HepG2 (cell line): Measurements from ENCODE around the gene TUBA4B. TPM values are rescaled to one million over a fixed set of nuclear protein-coding genes. Genes with fewer than 3 reads are reported as not detected.

ENCODE experiments used
- BRCA1 ChIP-seq: sonication (generic); formaldehyde crosslinking; IDR thresholded peaks from 2 replicates; pipeline ENCODE4 v1.4.0; 2020; ENCODE audit warnings: missing genetic modification reagents
- BRD4 ChIP-seq: sonication (generic); formaldehyde crosslinking; IDR thresholded peaks from 2 replicates; pipeline ENCODE4 v1.4.0; 2020; ENCODE audit warnings: missing genetic modification reagents
- CSRNP1 ChIP-seq: sonication (generic); formaldehyde crosslinking; IDR thresholded peaks from 2 replicates; pipeline ENCODE4 v1.8.1; 2023; ENCODE audit warnings: mild to moderate bottlenecking, missing genetic modification reagents
- E2F2 ChIP-seq: sonication (generic); formaldehyde crosslinking; IDR thresholded peaks from 2 replicates; pipeline ENCODE4 v1.4.0; 2020; ENCODE audit warnings: missing genetic modification reagents, borderline replicate concordance
- GATAD1 ChIP-seq: IDR thresholded peaks from 2 replicates; pipeline ENCODE4 v1.6.1; 2016; ENCODE audit warnings: missing genetic modification reagents, missing compliant biosample characterization
- HOXD1 ChIP-seq: sonication (generic); formaldehyde crosslinking; IDR thresholded peaks from 2 replicates; pipeline ENCODE4 v1.5.0; 2020; ENCODE audit warnings: missing genetic modification reagents
- KLF11 ChIP-seq: IDR thresholded peaks from 2 replicates; pipeline ENCODE4 v1.6.1; 2016; ENCODE audit warnings: missing compliant biosample characterization
- NR2C2 ChIP-seq: sonication (generic); formaldehyde crosslinking; IDR thresholded peaks from 2 replicates; pipeline ENCODE4 v1.4.0; 2020; ENCODE audit warnings: missing genetic modification reagents, mild to moderate bottlenecking, moderate library complexity, borderline replicate concordance
- PAF1 ChIP-seq: IDR thresholded peaks from 2 replicates; pipeline ENCODE4 v1.6.1; 2016; ENCODE audit warnings: missing genetic modification reagents, missing compliant biosample characterization
- RCOR2 ChIP-seq: IDR thresholded peaks from 2 replicates; pipeline ENCODE4 v1.6.1; 2016; ENCODE audit warnings: missing biosample characterization, missing genetic modification reagents
- TOE1 ChIP-seq: sonication (generic); formaldehyde crosslinking; IDR thresholded peaks from 2 replicates; pipeline ENCODE4 v1.4.0; 2020; ENCODE audit warnings: mild to moderate bottlenecking, missing genetic modification reagents
- ZNF225 ChIP-seq: sonication (generic); formaldehyde crosslinking; IDR thresholded peaks from 2 replicates; pipeline ENCODE4 v1.4.0; 2020; ENCODE audit warnings: mild to moderate bottlenecking, missing genetic modification reagents
- ZNF597 ChIP-seq: sonication (generic); formaldehyde crosslinking; IDR thresholded peaks from 2 replicates; pipeline ENCODE4 v1.5.0; 2020; ENCODE audit warnings: missing genetic modification reagents
- ZNF710 ChIP-seq: sonication (generic); formaldehyde crosslinking; IDR thresholded peaks from 2 replicates; pipeline ENCODE4 v1.5.0; 2020; ENCODE audit warnings: mild to moderate bottlenecking, missing genetic modification reagents, borderline replicate concordance
- ZSCAN31 ChIP-seq: sonication (generic); formaldehyde crosslinking; IDR thresholded peaks from 2 replicates; pipeline ENCODE4 v1.5.0; 2020; ENCODE audit warnings: low read depth, mild to moderate bottlenecking, missing genetic modification reagents
- polyA plus RNA-seq, 8 experiments: library from polyadenylated mRNA; depleted of rRNA in 3 of 8; stranded (reverse) in 7 of 8; unstranded in 1 of 8; fragments of >200 nt; fragmentation: Illumina TruSeq in 4 of 8; extraction: Trizol in 4 of 8; gene quantifications; 2 replicates each; pipeline versions ENCODE4 v1.2.1 to v1.2.3, GENCODE V29; 2011 to 2016; ENCODE audit warnings: low read depth in 4 of 8, missing spikeins in 1 of 8, mixed read lengths in 1 of 8; ENCODE audit not compliant: insufficient read depth in 1 of 8
- total RNA-seq, 5 experiments: library from RNA; depleted of rRNA; stranded (reverse); fragments of >200 nt; fragmentation: Illumina TruSeq; extraction: Trizol; gene quantifications; 2 replicates each; pipeline ENCODE4 v1.2.3, GENCODE V29; 2016; ENCODE audit warnings: low read depth in 1 of 5
- TF ChIP-seq, protein P1 (sequence below): sonication (generic); formaldehyde crosslinking; IDR thresholded peaks from 2 replicates; pipeline ENCODE4 v1.5.0; 2020; ENCODE audit warnings: mild to moderate bottlenecking, missing genetic modification reagents, borderline replicate concordance
- TF ChIP-seq, protein P2 (sequence below): fragments of 450-650 bp; IDR thresholded peaks from 2 replicates; pipeline ENCODE4 v1.6.1; 2017

The TUBA4B gene
- total and polyA plus RNA-seq, 2 of the 13 experiments (the other 11 are each of a cell fraction or from before 2014, with no cell fraction given), result 0.18 to 0.22 TPM

DNA sequence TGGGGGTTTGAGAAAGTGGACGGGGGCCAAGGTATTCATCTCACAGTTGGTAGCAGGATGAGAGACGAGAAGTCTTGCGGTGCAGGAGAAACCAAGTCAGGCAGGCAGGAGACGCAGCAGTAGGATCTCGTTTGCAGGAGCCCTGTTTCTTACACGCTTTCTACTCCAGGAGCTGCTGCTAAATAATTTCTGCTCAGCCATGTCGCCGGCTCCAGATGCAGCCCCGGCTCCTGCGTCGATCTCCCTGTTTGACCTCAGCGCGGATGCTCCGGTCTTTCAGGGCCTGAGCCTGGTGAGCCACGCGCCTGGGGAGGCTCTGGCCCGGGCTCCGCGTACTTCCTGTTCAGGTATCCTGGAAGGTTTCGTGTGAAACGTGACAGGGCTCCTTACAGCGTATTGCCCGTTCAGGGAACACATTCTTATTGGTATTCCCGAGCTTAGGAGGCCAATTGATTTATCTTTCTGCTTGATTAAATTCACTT, 22.9 kb upstream of the TUBA4B start (continued):
- no peak for TF ChIP-seq ZNF597 (CRISPR knock-in tag)
- peak; percentile 41; the same call in 1 of the 2 replicates for TF ChIP-seq ZNF225
- TF ChIP-seq, protein P1, sequence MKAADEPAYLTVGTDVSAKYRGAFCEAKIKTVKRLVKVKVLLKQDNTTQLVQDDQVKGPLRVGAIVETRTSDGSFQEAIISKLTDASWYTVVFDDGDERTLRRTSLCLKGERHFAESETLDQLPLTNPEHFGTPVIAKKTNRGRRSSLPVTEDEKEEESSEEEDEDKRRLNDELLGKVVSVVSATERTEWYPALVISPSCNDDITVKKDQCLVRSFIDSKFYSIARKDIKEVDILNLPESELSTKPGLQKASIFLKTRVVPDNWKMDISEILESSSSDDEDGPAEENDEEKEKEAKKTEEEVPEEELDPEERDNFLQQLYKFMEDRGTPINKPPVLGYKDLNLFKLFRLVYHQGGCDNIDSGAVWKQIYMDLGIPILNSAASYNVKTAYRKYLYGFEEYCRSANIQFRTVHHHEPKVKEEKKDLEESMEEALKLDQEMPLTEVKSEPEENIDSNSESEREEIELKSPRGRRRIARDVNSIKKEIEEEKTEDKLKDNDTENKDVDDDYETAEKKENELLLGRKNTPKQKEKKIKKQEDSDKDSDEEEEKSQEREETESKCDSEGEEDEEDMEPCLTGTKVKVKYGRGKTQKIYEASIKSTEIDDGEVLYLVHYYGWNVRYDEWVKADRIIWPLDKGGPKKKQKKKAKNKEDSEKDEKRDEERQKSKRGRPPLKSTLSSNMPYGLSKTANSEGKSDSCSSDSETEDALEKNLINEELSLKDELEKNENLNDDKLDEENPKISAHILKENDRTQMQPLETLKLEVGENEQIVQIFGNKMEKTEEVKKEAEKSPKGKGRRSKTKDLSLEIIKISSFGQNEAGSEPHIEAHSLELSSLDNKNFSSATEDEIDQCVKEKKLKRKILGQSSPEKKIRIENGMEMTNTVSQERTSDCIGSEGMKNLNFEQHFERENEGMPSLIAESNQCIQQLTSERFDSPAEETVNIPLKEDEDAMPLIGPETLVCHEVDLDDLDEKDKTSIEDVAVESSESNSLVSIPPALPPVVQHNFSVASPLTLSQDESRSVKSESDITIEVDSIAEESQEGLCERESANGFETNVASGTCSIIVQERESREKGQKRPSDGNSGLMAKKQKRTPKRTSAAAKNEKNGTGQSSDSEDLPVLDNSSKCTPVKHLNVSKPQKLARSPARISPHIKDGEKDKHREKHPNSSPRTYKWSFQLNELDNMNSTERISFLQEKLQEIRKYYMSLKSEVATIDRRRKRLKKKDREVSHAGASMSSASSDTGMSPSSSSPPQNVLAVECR (CRISPR knock-in tag), result peak; percentile 74; the same call in 1 of the 2 replicates
- no peak for TF ChIP-seq RCOR2 (CRISPR knock-in tag)
- TF ChIP-seq, protein P2, sequence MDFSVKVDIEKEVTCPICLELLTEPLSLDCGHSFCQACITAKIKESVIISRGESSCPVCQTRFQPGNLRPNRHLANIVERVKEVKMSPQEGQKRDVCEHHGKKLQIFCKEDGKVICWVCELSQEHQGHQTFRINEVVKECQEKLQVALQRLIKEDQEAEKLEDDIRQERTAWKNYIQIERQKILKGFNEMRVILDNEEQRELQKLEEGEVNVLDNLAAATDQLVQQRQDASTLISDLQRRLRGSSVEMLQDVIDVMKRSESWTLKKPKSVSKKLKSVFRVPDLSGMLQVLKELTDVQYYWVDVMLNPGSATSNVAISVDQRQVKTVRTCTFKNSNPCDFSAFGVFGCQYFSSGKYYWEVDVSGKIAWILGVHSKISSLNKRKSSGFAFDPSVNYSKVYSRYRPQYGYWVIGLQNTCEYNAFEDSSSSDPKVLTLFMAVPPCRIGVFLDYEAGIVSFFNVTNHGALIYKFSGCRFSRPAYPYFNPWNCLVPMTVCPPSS, result no peak
- TF ChIP-seq E2F2 (CRISPR knock-in tag), result 0 out of 2 replicates have a peak, but pooled peaks have one; percentile 84
- TF ChIP-seq CSRNP1 (CRISPR knock-in tag), result peak; percentile 39; the same call in 1 of the 2 replicates
- TF ChIP-seq PAF1 (CRISPR knock-in tag), result no peak
- no peak for TF ChIP-seq NR2C2
- no peak; the same call in 1 of the 2 replicates for TF ChIP-seq TOE1 (CRISPR knock-in tag)
- no peak; the same call in 1 of the 2 replicates for TF ChIP-seq BRD4 (CRISPR knock-in tag)
- no peak for TF ChIP-seq GATAD1 (CRISPR knock-in tag)
- peak; percentile 14; the same call in 1 of the 2 replicates for TF ChIP-seq HOXD1 (CRISPR knock-in tag)
- no peak for TF ChIP-seq ZSCAN31 (CRISPR knock-in tag)
- no peak for TF ChIP-seq BRCA1
- no peak for TF ChIP-seq ZNF710 (CRISPR knock-in tag)
- no peak for TF ChIP-seq KLF11
